NCI-H82 treated with DMSO at 0.1 percent for 48 hours (cell line): ENCODE results near the gene HIRA.
"Not testable (repeated sequence)": the region's sequence is repeated elsewhere in the genome, so short reads cannot be mapped to it uniquely, and the experiment has no call there.

Experiments used
- DNase-seq: peaks from one replicate; lab custom pipeline; 2025; ENCODE audit not compliant: unreplicated experiment; lab: John Stamatoyannopoulos, UW

Gene HIRA

DNA sequence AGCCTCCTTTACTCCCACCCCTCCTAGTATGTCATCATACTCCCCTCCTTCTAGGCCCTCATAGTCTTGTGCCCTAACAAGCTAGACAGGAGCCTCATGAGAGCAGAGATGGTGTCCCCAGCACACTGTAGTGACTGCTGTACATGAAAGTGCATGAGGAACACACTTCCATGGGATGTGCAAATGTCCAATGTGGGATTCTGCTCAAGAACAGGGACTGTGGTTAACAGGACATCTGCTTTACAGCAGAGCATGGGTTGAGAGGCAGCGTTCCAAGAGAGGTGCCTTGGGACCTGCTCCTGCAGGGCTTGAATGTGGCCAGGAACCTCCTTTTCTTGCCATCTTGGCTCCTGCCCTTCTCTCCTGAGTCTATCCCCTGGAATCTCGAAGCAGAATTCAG lies 45.3 kb downstream of the HIRA start:
- no peak for DNase-seq

DNA sequence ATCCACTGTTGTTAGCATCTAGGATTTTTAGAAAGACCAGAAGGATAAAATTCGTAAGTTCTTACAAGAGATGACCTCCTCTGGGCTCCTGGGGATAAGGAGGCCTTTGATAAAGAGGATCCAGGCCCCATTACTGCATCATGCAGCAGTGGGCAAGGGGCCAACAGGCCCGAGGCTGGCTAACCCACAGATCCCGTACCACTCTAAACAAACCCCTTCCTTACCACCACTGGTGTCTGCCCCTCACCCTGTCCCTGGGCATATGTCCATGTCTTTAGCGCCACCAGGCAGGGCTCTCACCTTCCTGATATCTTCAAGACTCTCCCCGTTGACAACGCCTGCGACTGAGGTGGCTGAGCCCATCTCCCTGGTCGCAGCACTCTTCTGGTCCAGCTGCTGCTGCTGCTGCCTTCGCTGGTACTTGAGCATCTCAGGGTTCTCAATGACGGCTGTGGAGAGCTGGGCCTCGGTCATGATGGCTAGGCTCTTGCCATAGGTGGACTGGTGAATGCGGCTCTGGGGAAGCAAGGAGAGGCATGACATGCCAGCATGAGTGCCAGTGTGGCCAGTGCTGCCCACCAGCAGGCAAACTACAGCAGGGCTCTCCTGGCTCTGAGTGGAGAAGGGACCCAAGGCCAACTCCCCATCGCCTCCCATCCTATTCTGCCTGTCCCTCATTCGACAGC lies 46.2 kb downstream of the HIRA start:
- DNase-seq = no peak

DNA sequence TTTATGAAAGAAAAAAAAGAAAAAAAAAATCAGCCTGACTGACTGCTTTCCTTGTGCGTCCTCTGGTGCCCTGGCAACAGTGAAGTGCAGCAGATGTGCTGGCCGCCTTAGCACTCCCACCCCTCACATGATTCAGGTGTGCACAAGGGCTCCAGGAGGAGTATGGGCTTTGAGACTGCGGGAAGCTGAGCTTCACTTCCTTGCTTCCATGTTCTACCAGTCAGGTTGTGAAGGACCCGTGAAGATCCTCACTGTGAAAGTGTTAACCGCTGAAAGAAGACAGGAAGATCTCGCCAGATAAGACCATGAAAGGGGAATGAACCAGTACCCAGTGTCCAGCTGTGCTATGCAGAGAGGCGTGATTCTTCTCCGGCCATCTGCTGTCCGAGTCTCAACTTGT lies 48.2 kb downstream of the HIRA start:
- no peak for DNase-seq

DNA sequence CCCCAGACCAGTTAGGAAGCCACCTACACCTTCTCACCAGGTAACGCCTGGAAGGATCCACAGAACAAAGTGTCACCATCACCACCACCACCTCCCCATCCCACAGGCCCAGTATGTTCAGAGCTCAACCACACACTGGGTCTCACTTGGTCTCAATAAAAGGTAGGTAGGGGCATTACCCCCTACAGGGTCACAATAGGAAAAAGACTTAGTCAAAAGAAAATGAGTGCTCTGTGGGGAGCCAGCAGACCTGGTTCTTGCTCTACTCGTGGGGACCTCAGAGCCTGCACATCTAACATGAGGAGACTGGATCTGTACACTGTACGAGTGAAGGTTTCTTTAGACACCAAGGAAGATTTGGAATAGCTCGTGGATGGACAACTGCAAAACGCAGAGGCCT lies 49.3 kb downstream of the HIRA start:
- DNase-seq = no peak

DNA sequence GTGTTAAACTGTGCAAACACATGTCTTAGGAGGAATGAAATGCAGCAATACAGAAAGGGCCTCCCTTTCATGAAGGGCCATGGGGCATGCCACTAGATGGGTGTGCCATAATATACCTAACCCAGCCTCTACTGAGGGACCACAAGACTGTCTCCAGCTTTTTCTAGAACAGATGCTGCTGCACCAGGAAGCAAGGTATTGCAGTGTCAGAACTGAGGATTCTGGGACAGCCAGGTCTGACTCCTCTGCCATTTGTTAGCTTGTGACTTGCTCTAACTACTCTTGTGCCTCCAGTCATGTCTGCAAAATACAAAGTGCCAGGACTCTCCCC lies 53.2 kb downstream of the HIRA start:
- DNase-seq = no peak

DNA sequence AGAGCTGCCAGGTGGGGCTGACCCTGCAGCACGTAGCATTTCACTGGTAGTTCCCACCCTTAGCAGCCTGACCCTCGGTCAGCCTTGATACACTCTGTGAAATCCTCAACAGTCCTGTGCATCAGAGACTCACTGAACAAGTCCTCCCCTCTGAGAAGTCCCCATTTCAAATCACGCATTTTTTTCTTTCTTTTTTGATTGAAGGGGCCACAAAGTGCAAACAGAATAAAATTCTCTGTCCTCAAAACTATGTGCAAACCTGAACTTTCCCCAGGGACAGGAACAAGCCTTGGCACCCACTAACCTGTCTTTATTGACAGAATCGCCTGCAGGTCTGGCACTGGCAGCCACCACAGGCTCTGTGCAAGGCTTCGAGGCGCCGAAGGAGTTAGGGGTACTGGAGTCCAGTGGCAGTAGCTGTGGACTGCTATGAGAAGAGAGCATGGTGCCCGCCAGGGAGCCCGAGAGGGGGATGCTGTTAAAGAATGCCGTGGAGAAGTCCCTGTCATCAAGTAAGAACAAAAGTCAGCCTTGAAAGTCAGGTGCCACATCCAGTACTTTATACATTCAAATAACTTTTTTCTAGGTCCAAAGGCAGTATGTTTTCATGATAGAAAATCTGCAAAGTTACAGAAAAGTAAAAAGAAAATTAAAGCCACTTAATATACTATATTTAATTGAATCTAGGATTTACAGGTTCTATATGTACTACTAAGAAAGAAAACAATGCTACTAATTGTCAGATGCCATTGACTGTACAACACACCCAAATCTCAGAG lies 53.8 kb downstream of the HIRA start:
- no peak for DNase-seq

DNA sequence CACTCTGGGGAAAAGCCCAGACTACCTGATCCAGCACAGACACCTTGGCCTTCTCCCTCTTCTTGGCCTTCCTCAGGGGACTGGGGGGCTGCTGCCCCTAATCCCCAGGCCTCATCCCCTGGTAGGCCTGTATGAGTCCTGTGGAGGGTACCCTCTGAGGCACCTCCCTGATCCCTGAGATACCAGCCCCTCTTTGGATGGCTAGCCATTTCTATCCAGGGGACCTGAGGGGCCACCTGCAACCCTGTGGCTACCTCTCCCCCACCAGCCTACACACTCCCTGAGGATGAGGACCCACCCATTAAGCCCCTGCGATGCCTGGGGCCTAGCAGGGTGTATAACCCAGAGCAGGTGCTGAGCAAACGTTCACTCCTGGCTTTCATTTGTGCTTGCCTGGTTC lies 54.6 kb downstream of the HIRA start:
- no peak for DNase-seq

DNA sequence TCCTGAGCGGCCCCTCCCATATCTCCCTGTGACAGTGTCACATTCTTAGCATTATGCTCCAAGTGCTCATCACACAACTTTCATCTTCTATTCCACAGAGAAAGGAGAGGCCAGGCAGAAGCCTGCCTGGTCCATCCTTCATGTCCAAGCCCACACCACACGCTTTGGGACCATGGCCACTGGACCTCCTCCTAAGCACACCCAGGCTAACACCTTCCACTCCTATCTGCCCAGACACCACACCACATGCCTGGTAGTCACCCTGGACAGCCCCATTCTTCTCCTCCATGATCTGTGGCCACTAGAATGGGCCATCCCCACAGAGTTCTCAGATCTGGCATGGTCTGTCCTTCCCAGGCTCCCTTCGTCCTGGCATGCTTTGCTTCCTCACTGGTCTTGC lies 55.3 kb downstream of the HIRA start:
- DNase-seq = no peak

DNA sequence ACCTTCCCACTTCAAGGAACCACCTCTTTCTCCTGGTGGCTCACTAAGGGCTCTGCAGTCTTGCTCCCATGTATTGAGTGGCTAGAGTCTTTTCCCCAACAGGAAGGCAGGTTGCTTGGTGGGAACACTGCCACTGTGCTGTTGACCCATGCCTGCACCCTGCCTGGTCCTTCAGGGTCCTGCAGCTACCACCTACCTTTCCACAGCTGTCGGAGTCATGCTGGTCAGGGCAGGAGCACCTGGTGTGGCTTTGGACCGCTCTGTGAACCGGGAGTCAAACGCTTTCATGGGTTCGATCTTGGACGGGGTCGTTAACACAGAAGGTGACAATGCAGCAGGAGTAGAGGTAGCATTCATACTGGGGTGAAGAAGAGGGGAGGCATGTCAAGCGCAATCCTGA lies 56.1 kb downstream of the HIRA start:
- no peak for DNase-seq

DNA sequence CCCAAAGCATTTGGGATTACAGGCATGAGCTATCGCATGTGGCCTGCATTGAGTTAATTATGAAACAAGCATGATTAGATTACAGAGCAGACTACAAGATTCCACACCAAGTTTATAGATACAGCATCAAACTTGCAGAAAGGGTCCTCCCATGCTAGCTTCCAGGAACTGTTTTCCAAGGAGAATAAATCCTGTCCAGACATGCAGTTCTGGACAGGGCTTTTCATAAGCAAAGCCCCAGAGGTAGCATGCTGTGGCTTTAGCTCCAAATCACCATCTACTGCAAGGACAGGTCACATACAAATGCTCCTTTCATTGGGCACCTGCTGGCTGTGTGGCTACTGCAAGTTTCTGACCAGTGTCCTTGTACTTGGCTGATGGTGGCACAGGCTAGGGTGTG lies 57.1 kb downstream of the HIRA start:
- no peak for DNase-seq

DNA sequence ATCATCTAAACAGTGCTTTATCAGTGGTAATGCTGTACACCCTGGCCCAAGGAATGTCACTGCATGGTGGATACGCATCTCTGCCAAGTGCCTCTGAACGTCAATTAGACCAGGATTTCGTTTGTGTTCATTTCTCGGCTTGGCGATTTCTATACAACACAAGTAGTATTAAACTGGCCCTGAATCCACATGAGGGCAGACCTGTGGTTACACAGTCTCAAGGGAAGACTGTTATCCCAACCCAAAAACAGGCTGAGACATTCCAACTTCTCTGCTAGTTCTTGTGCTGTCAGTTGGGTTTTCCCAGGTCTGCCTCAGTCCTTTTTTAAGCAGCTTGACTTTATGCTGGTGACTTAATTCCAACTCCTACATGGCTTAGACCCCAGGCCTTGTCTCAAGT lies 58.1 kb downstream of the HIRA start:
- no peak for DNase-seq

DNA sequence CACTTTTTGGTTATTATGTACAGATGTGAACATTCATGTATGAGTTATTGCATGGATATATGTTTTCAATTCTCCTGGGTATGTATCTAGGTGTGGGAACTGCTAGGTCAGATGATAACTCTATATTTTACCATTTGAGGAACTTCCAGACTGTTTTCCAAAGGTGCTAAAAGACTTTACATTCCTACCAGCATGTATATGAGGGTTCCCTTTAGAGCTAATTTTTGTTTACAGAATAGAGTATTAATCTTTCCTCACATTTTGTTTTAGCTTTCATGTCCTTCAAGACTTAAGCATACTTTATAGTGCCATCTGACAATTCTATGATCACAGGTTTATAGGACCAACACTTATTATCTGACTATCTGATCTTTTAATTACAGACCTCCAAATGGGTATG lies 59.6 kb downstream of the HIRA start:
- DNase-seq = no peak

DNA sequence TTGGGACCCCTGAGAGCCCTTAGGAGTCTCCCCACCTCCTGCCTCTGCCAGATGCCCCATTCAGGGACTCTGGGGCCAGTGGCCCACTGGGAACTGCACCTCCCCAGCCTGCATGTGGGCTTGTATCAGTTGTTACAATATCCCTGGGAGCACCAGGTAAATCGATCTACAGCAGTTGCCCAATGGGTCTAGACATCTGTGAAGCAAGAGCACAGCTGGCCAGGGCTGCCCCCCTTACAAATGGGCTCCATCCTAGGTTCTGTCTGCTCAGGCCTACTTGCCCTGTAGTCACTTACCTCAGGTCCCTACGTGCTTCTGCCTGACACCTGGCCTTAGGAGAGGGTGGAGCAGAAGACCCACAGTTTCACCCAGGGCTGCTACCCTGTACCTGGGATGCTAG lies 62.7 kb downstream of the HIRA start:
- DNase-seq = no peak

DNA sequence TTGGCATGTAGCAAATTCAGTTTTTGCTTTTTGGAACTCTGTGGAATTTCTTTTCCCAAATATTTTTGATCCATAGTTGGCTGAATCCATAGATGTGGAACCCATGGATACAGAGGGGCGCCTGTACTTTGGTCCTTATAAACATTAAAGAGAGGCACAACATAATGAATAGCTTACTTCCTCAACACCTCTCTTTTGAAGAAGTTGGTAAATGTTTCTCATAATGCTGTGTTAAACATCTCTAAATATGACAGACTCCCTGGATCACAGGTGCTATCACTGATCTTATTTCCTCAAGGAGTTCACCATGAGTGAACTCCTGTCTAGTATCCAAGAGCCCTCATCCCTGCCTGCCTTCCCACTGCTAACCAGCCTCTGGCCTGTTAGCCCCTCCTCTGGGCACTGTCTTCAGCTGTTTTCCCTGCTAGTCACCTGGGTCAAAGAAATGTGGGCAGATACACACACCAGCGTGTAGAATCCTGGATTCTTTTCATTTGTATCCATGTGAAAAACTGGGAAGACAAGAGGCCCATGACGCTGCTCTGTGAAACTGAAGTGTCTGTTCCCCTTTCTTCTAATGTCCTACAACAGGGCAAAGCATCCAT lies 63.7 kb downstream of the HIRA start:
- no peak for DNase-seq

DNA sequence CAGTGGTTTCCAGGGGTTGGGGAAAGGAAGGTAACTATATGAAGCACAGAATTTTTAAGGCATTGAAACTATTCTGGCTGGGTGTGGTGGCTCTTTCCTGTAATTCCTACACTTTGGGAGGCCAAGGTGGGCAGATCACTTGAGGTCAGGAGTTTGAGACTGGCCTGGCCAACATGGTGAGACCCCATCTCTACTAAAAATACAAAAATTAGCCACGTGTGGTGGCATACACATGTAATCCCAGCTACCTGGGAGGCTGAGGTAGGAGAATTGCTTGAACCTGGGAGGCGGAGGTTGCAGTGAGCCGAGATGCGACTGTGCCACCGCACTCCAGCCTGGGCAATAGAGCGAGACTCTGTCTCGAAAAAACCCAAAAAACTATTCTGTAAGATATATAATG lies 68.0 kb downstream of the HIRA start:
- not testable (repeated sequence) for DNase-seq

DNA sequence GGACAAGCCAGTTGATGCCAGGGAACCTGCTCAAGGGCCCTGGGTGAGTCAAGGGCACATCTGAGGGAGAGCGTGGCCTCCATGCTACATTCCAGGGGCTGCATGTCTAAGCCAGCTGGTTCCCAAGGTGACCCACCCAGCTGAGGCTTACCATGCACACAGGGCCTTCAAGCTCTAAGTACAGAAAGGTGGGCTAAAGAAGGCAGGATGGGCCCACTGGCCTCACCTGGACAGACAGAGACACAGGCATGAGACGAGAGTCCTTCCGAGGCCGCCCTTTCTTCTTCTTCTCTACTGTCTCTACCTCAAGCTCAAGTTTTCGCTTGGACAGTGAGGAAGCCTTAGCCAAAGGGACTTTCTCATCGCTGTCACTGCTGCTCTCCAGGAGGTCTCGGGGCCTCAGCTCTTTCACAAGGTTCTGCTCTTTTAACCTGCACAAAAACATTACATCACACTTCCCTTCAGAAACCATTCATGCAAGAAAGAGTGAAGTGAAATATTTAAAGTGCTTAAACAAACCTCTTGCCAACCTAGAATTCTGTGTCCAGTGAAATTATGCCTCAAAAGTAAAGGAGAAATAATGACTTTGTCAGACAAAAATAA lies 69.9 kb downstream of the HIRA start:
- no peak for DNase-seq

DNA sequence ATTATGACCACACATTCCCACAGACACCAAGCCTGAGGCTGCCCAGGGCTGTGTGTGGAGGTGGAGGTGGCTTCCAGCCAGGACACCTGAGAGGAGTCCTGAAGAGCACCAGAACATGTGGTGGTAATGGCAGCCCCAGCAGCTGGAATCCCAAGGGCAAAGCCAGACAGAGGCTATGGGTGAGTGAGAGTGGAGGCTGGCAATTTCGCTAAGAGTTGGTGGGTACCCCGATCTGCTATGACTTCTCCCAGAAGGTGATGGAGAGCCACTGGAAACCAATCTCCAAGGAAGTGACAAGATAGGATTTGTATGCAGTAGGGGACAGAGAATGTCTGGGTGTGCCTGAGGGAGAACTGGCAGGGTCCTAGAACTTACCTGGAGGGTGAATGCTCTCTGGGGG lies 70.7 kb downstream of the HIRA start:
- DNase-seq = no peak

DNA sequence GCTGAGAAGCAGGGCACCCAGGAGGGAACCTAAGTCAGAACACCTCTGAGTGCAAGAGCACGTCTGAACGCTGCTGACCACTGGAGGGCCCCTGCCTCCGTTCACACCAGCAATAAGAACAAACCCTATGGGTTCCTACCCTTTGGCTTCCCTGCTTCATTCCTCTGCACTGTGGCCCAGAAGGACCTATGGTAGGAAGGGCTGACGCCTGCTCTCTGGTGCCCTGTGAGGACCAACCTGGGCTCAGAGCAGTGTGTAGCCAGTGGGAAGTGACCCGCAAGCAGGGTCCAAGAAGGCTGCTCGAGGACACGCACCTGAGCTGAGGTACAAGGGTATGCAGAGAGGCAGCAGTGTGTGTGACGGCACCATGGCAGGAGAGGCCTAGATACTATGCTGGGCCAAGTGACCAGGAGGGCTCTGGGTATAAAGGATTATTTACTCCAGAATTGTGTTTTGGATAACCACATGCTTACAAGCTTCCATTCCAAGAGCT lies 71.2 kb downstream of the HIRA start:
- no peak for DNase-seq

DNA sequence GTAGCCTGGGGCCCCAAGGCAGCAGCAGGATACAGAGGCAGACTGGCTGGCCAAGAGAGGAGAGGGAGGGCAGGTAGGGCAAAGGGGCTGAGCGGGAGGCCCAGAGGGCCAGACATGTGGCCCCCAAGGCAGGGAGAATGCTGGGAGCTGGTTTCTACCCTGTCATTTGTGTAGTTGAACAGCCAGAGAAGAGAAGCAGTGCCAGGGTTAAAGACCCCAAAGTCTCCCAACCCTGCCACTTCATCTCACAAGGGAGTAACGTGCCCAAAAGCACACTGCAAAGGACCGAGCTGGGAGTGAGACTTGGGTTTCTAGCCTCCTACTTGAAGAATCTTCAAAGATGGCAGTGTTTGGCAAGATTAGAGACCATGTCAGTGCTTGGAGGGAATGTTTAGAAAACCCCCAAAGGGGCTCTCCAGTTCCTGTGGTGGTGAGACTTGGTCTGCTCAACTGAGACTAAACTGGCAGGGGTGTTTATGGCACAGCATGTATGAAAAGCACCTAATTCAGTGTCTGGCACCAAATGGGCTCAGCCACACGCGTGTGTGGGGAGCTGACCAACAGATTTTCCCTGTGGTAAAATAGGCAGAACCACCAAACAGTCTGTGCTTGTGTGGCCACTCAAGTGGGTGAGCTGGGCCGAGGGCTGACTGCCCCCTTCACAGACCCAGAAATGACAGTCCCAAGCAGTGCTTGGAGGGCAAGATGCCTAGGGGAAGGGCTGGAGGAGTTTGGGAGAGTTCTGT lies 71.8 kb downstream of the HIRA start:
- no peak for DNase-seq

DNA sequence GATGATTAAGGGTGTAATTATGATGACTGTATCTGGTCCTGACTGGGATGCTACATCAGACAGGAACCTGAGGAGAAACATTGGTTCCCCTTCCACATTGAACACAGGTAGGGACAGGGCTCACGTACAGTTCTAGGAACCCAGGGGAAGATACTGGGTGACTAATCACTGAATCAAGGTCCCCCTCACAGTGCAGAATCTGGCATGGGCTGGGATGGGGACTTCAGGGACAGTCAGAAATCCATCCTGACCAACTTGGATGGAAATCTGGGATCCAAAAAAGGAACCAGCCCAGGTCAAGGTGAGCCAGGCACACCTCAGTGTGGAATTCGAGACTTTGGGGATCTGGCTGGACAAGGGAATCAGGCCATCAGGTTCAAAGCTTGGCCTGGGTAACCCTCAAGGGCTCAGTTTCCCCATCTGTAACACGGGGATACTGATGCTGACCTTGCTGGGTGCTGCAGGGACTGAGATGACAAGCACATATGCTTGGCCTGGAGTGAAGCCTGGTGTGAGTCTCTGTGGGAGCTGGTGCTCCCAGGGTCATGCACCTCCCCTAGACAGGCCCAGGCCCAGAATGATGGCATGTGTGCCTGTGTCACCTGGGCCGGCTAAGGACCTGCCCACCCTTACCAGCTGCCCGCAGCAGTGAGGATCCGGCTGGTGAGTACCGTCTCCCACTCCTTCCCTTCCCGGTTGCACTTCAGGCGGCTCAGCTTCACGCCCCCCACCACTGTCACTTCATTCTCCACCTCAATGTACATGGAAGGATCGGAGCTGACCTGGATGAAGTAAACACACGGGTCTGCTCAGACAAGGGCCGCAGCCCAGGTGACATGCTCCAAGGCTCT lies 72.6 kb downstream of the HIRA start:
- no peak for DNase-seq
